GM20000 (cell line): ENCODE measurements around the gene GSAP.

ENCODE experiments used
- DNase-seq: peaks from one replicate; pipeline ENCODE4 v3.0.0; 2012; ENCODE audit warnings: low spot score
- CTCF ChIP-seq: IDR thresholded peaks from 2 replicates; pipeline ENCODE4 v1.5.1; 2012; ENCODE audit warnings: mild to moderate bottlenecking, control low read depth; ENCODE audit errors: extremely low read depth, missing control alignments

Gene GSAP

DNA sequence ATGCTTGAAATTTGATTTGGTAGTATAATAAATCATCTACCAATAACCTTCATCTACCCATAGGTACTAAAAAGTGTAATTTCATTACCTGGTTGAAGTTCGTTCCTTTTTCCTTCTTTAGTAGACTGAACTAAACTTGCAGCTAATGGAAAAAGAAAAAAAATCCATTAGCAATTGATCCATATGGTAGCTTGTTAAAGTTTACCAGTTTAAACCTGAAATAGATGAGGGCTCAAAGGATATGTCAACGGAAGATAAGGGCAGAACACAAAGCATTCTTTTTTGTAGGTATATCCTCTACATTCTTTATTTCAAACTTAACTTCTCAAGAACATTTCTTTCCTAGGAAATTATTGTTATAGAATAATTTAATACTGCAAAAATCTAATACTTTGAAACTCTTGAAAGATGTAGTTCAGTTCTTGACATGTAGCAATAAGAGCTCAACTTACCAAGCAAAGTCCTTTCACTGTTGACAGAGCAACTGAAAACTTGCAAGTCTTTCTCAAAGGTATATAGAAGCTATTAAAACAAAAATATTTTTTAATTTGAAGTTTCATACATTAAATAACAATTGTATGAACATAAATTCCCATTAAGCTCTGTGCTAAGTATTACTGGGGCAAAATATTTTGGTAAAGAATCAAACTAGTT is 19.1 kb downstream of the GSAP start:
- TF ChIP-seq CTCF = no peak
- DNase-seq = no peak

DNA sequence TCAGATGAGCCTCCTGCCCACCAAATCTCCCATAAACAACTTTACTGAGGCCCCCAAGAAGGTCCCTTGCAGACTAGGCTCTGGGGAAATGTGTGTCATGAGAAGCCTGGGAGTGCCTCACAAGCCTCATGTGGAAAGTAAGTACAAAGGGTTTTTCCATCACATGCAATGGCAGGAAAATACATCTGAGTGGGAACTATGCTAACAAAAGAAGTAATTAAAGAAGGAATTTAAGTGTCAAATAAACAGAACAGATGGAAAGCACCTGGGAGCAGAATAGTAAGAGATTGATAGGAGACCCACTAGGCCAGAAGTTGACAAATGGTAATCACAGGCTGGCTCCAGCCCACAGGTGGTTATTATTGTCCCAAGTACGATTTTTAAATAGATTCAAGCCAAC is 20.5 kb downstream of the GSAP start:
- no peak for DNase-seq
- TF ChIP-seq CTCF = no peak

DNA sequence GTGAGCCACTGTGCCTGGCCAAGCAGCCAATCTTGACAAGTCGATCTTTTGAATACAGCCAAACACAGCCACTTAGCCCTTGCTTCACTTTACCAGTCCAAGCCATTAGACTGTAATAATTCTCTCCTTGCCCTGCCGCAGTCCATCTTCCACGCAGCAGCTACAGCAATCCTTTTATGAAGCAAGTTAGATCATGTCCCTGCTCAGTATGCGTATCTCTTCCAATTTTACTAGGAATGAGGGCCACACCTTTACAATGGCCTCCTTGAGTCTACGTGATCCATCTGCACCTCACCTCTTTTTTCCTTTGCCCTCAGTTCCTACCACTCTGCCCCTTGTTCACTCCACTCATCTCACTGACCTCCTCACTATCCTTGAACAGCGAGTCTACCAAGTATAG is 22.2 kb downstream of the GSAP start:
- no peak for DNase-seq
- no peak for TF ChIP-seq CTCF

DNA sequence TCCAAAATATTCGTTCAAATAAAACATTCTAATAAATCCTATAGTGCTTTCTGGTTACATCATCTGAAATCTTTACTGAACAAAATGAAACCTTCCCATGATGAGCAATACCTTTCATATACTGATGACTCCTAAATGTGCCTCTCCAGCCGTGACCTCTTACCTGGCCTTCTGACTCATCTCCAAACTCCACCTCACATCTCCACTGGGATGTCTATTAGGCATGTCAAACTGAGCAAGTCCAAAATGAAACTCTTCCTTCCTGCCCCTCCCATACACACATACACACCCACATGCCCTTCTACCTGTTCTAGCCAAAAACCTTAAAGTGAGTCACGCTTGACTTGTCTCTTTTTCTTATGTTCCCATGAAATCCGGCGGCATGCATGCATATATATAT is 22.9 kb downstream of the GSAP start:
- DNase-seq = peak; percentile 67
- no peak for TF ChIP-seq CTCF

- TF ChIP-seq CTCF = no peak
- peak; percentile 33 for DNase-seq
These were observed 24.9 kb downstream of the GSAP start for GRCh38 chr7:77391230-77391629.

- no peak for TF ChIP-seq CTCF
- DNase-seq = no peak
These were observed 28.0 kb downstream of the GSAP start for GRCh38 chr7:77388055-77388641.

DNA sequence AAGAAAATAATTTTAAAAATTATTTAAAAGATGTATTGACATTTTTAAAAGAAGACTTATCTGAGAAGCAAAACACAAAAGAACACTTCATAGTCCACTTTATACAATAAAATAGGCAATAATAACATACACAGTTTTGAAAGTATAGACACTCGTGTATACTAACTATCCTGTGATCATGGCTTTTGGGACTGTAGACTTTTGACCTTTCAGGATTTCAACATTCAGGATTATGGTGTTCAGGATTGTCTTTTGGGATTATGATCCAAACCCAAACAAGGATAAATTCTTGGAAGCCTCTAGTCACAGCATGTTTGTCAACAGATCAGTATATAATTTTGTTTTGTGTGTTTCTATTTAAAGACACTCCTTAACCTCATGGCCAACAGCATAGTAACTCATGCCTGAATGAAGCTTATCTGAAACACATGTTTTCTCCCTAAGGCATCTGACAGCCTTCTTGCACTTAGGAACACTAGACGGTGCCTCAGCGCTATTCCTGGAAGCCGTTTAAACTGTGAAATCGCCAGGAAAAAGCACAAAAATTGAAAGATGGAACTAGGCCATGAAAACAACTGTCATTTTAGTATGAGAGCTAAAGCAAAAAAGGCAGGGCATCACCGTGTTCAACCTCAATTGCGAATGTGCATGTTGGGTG is 29.9 kb downstream of the GSAP start:
- no peak for TF ChIP-seq CTCF
- no peak for DNase-seq
